ENCODE results near the gene TEX2. TPM values are rescaled to one million over a fixed set of nuclear protein-coding genes. Genes with fewer than 3 reads are reported as not detected.
A peak's percentile ranks its signal among the peaks of the same experiment; 100 is the strongest.

TEX2 gene
- total and polyA plus RNA-seq, 2 of the 13 experiments (the other 11 are each of a cell fraction or from before 2014, with no cell fraction given) = 21.4 to 37.7 TPM

DNA sequence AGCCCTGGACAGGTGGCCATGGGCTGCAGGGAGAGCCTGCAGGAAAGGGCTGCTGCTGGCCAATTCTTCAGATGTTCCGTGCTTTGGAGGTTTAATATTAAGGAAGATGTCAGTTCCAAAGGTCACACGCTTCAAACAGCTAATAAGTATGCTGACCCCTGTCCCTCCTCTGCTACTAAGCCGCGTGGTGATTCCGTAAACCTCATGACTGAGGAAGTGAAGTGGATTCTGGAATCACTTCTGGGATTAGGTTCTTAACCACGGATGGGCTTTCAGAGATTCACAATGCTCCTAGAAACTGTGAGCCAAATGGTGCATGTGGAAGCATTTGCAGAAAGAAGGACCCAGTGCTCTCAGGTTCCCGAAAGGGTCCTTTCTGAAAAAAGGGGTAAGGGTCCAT, 104.7 kb downstream of the TEX2 start (continued):
- TF ChIP-seq, protein P1, sequence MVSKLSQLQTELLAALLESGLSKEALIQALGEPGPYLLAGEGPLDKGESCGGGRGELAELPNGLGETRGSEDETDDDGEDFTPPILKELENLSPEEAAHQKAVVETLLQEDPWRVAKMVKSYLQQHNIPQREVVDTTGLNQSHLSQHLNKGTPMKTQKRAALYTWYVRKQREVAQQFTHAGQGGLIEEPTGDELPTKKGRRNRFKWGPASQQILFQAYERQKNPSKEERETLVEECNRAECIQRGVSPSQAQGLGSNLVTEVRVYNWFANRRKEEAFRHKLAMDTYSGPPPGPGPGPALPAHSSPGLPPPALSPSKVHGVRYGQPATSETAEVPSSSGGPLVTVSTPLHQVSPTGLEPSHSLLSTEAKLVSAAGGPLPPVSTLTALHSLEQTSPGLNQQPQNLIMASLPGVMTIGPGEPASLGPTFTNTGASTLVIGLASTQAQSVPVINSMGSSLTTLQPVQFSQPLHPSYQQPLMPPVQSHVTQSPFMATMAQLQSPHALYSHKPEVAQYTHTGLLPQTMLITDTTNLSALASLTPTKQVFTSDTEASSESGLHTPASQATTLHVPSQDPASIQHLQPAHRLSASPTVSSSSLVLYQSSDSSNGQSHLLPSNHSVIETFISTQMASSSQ (IDR thresholded peaks at IDR 0.05; ENCODE audit: low read depth) = no peak
- TF ChIP-seq, protein P1 (CRISPR knock-in tag; IDR thresholded peaks at IDR 0.05; ENCODE audit: borderline replicate concordance) = no peak
- TF ChIP-seq, protein P2, sequence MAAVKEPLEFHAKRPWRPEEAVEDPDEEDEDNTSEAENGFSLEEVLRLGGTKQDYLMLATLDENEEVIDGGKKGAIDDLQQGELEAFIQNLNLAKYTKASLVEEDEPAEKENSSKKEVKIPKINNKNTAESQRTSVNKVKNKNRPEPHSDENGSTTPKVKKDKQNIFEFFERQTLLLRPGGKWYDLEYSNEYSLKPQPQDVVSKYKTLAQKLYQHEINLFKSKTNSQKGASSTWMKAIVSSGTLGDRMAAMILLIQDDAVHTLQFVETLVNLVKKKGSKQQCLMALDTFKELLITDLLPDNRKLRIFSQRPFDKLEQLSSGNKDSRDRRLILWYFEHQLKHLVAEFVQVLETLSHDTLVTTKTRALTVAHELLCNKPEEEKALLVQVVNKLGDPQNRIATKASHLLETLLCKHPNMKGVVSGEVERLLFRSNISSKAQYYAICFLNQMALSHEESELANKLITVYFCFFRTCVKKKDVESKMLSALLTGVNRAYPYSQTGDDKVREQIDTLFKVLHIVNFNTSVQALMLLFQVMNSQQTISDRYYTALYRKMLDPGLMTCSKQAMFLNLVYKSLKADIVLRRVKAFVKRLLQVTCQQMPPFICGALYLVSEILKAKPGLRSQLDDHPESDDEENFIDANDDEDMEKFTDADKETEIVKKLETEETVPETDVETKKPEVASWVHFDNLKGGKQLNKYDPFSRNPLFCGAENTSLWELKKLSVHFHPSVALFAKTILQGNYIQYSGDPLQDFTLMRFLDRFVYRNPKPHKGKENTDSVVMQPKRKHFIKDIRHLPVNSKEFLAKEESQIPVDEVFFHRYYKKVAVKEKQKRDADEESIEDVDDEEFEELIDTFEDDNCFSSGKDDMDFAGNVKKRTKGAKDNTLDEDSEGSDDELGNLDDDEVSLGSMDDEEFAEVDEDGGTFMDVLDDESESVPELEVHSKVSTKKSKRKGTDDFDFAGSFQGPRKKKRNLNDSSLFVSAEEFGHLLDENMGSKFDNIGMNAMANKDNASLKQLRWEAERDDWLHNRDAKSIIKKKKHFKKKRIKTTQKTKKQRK (IDR thresholded peaks at IDR 0.05; ENCODE audit: low read length) = no peak
- TF ChIP-seq, protein P3, sequence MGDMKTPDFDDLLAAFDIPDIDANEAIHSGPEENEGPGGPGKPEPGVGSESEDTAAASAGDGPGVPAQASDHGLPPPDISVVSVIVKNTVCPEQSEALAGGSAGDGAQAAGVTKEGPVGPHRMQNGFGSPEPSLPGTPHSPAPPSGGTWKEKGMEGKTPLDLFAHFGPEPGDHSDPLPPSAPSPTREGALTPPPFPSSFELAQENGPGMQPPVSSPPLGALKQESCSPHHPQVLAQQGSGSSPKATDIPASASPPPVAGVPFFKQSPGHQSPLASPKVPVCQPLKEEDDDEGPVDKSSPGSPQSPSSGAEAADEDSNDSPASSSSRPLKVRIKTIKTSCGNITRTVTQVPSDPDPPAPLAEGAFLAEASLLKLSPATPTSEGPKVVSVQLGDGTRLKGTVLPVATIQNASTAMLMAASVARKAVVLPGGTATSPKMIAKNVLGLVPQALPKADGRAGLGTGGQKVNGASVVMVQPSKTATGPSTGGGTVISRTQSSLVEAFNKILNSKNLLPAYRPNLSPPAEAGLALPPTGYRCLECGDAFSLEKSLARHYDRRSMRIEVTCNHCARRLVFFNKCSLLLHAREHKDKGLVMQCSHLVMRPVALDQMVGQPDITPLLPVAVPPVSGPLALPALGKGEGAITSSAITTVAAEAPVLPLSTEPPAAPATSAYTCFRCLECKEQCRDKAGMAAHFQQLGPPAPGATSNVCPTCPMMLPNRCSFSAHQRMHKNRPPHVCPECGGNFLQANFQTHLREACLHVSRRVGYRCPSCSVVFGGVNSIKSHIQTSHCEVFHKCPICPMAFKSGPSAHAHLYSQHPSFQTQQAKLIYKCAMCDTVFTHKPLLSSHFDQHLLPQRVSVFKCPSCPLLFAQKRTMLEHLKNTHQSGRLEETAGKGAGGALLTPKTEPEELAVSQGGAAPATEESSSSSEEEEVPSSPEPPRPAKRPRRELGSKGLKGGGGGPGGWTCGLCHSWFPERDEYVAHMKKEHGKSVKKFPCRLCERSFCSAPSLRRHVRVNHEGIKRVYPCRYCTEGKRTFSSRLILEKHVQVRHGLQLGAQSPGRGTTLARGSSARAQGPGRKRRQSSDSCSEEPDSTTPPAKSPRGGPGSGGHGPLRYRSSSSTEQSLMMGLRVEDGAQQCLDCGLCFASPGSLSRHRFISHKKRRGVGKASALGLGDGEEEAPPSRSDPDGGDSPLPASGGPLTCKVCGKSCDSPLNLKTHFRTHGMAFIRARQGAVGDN (CRISPR knock-in tag; IDR thresholded peaks at IDR 0.05) = peak; percentile 46; the same call in 1 of the 2 replicates
- TF ChIP-seq, protein P4, sequence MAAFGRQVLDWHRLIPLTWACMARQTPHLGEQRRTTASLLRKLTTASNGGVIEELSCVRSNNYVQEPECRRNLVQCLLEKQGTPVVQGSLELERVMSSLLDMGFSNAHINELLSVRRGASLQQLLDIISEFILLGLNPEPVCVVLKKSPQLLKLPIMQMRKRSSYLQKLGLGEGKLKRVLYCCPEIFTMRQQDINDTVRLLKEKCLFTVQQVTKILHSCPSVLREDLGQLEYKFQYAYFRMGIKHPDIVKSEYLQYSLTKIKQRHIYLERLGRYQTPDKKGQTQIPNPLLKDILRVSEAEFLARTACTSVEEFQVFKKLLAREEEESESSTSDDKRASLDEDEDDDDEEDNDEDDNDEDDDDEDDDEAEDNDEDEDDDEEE (CRISPR knock-in tag; IDR thresholded peaks at IDR 0.05) = no peak
- TF ChIP-seq HMG20B (CRISPR knock-in tag; conservative IDR thresholded peaks at IDR 0.05) = no peak
- no peak for TF ChIP-seq ZNF646 (CRISPR knock-in tag; IDR thresholded peaks at IDR 0.05)
- no peak for TF ChIP-seq TBX2 (CRISPR knock-in tag; IDR thresholded peaks at IDR 0.05; ENCODE audit: borderline replicate concordance)
- 0 out of 2 replicates have a peak, but pooled peaks have one; percentile 22 for TF ChIP-seq ELF1 (CRISPR knock-in tag; IDR thresholded peaks at IDR 0.05)

Measured in HepG2 (cell line).